Astrocyte (in vitro differentiated cells and primary cell): Measurements from ENCODE around the gene CADPS. TPM values are rescaled to one million over a fixed set of nuclear protein-coding genes. Genes with fewer than 3 reads are reported as not detected.

Source experiments
- DNase-seq: peaks from one replicate; pipeline ENCODE4 v3.0.0-alpha.2; 2010; ENCODE audit warnings: low read depth
- FAIRE-seq: peaks from 2 replicates; lab custom pipeline; 2011; peaks lifted over from hg19 to GRCh38; lab: Jason Lieb, UNC
- H2AFZ ChIP-seq: 2 replicates; pipeline ENCODE4 v1.6.0; 2012; ENCODE audit warnings: low read depth, low read length, inconsistent platforms
- H3K27ac ChIP-seq: 2 replicates; pipeline ENCODE4 v1.5.1; 2011; ENCODE audit warnings: low read depth, low read length, inconsistent platforms
- H3K27me3 ChIP-seq: 2 replicates; pipeline ENCODE4 v1.6.0; 2011; ENCODE audit warnings: low read length, inconsistent platforms; ENCODE audit not compliant: insufficient read depth
- H3K36me3 ChIP-seq: 2 replicates; pipeline ENCODE4 v1.5.1; 2011; ENCODE audit warnings: low read length, inconsistent platforms; ENCODE audit not compliant: insufficient read depth
- H3K4me1 ChIP-seq: 2 replicates; pipeline ENCODE4 v1.5.1; 2011; ENCODE audit warnings: low read length, inconsistent platforms; ENCODE audit not compliant: insufficient read depth
- H3K4me2 ChIP-seq: 2 replicates; pipeline ENCODE4 v1.6.0; 2012; ENCODE audit warnings: low read length, inconsistent platforms
- H3K4me3 ChIP-seq: 2 replicates; pipeline ENCODE4 v1.5.1; 2011; ENCODE audit warnings: low read depth, mild to moderate bottlenecking, low read length, inconsistent platforms; ENCODE audit not compliant: insufficient read depth
- H3K79me2 ChIP-seq: 2 replicates; pipeline ENCODE4 v1.6.0; 2012; ENCODE audit warnings: mild to moderate bottlenecking, low read length, inconsistent platforms; ENCODE audit not compliant: insufficient read depth
- H3K9ac ChIP-seq: 2 replicates; pipeline ENCODE4 v1.6.0; 2012; ENCODE audit warnings: mild to moderate bottlenecking, low read length, inconsistent platforms
- H3K9me3 ChIP-seq: 2 replicates; pipeline ENCODE4 v1.5.1; 2012; ENCODE audit warnings: low read depth, mild to moderate bottlenecking, low read length, inconsistent platforms; ENCODE audit not compliant: insufficient read depth
- H4K20me1 ChIP-seq: 2 replicates; pipeline ENCODE4 v1.6.0; 2012; ENCODE audit warnings: low read length, inconsistent platforms; ENCODE audit not compliant: insufficient read depth
- H3K27ac Mint-ChIP-seq: one replicate; pipeline ENCODE4 v1.8.0; 2021; ENCODE audit warnings: mild to moderate bottlenecking, mixed read lengths; ENCODE audit not compliant: unreplicated experiment
- H3K27me3 Mint-ChIP-seq: one replicate; pipeline ENCODE4 v1.8.0; 2021; ENCODE audit warnings: low read depth, mixed read lengths; ENCODE audit not compliant: unreplicated experiment
- H3K36me3 Mint-ChIP-seq: one replicate; pipeline ENCODE4 v1.8.0; 2021; ENCODE audit warnings: low read depth, mixed read lengths; ENCODE audit not compliant: unreplicated experiment
- H3K4me1 Mint-ChIP-seq: one replicate; pipeline ENCODE4 v1.8.0; 2021; ENCODE audit warnings: low read depth, mixed read lengths; ENCODE audit not compliant: unreplicated experiment
- H3K4me3 Mint-ChIP-seq: one replicate; pipeline ENCODE4 v1.8.0; 2021; ENCODE audit warnings: mild to moderate bottlenecking, moderate library complexity, mixed read lengths; ENCODE audit not compliant: unreplicated experiment
- H3K9me3 Mint-ChIP-seq: one replicate; pipeline ENCODE4 v1.8.0; 2021; ENCODE audit warnings: mild to moderate bottlenecking, mixed read lengths; ENCODE audit not compliant: unreplicated experiment
- EZH2 ChIP-seq: IDR thresholded peaks from 2 replicates; pipeline ENCODE4 v1.6.1; 2012; ENCODE audit warnings: mild to moderate bottlenecking, low read length, inconsistent platforms; ENCODE audit not compliant: insufficient read depth
- total RNA-seq: library from RNA; stranded (reverse); gene quantifications from 2 replicates; pipeline ENCODE4 v1.2.1, GENCODE V29; 2021
- TF ChIP-seq, protein P1 (sequence below): IDR thresholded peaks from 2 replicates; pipeline ENCODE4 v1.5.1; 2011; ENCODE audit warnings: low read depth, mild to moderate bottlenecking, inconsistent platforms, low read length, moderate library complexity; ENCODE audit not compliant: insufficient read depth

The CADPS gene
- total RNA-seq, 1 donor from 2014 or later, result 5.4 TPM

DNA sequence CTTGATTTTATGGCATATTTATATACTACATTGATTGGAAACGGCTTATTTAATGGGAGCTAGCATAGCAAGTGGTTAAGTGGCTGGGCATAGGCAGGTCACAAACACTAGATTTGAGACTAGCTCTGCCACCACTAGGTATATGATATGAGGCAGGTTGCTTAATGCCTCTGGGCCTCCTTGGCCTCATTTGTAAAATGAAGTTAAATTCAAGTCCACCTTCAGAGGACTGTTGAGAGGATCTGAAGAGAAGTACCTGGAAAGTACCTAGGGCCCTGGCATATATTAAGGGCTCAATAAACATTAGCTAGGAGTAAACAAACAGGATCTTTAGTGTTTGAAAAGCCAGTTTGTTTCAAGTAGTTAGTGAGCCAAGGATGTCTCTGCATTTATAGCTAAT is 335.5 kb downstream of the CADPS start:
- Mint-ChIP-seq H3K9me3 (no peaks in the 10 kb centered on the region), H3K4me3 (no peak overlapping the region), H3K4me1 (no peaks in the 10 kb centered on the region), H3K36me3 (no peaks in the 10 kb centered on the region), H3K27ac (no peak overlapping the region), H3K27me3 (peaks cover 9% of the 10 kb centered on the region)
- Histone ChIP-seq H3K4me3 (no peak overlapping the region), H3K27ac (no peak overlapping the region), H3K4me1 (no peaks in the 10 kb centered on the region), H3K9me3 (no peaks in the 10 kb centered on the region), H3K9ac (no peak overlapping the region), H3K79me2 (no peaks in the 10 kb centered on the region), H3K27me3 (no peaks in the 10 kb centered on the region), H4K20me1 (no peaks in the 10 kb centered on the region), H2AFZ (no peak overlapping the region), H3K36me3 (no peaks in the 10 kb centered on the region), H3K4me2 (no peak overlapping the region)
- TF ChIP-seq EZH2, result no peak
- TF ChIP-seq, protein P1, sequence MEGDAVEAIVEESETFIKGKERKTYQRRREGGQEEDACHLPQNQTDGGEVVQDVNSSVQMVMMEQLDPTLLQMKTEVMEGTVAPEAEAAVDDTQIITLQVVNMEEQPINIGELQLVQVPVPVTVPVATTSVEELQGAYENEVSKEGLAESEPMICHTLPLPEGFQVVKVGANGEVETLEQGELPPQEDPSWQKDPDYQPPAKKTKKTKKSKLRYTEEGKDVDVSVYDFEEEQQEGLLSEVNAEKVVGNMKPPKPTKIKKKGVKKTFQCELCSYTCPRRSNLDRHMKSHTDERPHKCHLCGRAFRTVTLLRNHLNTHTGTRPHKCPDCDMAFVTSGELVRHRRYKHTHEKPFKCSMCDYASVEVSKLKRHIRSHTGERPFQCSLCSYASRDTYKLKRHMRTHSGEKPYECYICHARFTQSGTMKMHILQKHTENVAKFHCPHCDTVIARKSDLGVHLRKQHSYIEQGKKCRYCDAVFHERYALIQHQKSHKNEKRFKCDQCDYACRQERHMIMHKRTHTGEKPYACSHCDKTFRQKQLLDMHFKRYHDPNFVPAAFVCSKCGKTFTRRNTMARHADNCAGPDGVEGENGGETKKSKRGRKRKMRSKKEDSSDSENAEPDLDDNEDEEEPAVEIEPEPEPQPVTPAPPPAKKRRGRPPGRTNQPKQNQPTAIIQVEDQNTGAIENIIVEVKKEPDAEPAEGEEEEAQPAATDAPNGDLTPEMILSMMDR, result no peak
- DNase-seq, result no peak
- no peak for FAIRE-seq

DNA sequence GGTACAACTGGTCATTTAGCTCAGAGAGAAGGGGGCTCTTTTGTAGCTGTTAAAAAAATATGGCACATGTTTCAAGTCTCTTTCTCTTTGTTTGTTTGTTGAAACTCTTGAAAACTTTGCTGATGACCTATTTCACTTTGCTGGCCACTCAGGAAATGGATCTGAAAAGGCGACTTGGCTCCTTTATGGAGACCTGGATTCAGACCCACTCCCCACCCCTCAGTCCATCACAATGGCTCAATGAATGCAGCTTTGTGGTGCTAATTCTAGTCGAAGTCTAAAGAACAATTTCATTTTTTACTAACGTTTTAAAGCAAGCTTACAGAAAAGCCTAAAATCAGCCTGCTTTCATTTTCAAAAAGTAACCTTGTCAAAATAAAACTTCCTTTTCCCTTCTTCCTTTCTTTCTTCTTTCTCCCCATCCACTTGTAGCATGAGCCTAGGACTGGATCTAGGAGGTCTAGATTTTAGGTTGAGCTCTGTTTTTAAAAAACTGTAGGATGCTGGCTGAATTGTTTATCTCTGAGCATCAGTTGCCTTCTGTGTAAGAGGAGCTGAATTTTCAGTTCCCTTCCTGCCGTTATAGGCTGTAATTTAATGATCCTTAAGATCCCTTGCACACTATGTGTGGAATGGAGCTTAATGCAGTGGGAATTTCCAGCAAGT is 336.4 kb downstream of the CADPS start:
- H3K27ac ChIP-seq, result no peak overlapping the region
- no peak for FAIRE-seq
- H3K27me3 ChIP-seq, result no peaks in the 10 kb centered on the region
- no peak overlapping the region for H3K9ac ChIP-seq
- H4K20me1 ChIP-seq, result no peaks in the 10 kb centered on the region
- H3K4me3 ChIP-seq, result no peak overlapping the region
- no peaks in the 10 kb centered on the region for H3K9me3 ChIP-seq
- Mint-ChIP-seq H3K36me3 (no peaks in the 10 kb centered on the region), H3K27me3 (peaks cover 9% of the 10 kb centered on the region), H3K27ac (no peak overlapping the region), H3K4me1 (no peaks in the 10 kb centered on the region), H3K9me3 (no peaks in the 10 kb centered on the region), H3K4me3 (no peak overlapping the region)
- H3K4me1 ChIP-seq, result no peaks in the 10 kb centered on the region
- no peak for DNase-seq
- TF ChIP-seq EZH2, result no peak
- TF ChIP-seq, protein P1, result no peak
- no peak overlapping the region for H2AFZ ChIP-seq
- no peak overlapping the region for H3K4me2 ChIP-seq
- H3K36me3 ChIP-seq, result no peaks in the 10 kb centered on the region
- H3K79me2 ChIP-seq, result no peaks in the 10 kb centered on the region

DNA sequence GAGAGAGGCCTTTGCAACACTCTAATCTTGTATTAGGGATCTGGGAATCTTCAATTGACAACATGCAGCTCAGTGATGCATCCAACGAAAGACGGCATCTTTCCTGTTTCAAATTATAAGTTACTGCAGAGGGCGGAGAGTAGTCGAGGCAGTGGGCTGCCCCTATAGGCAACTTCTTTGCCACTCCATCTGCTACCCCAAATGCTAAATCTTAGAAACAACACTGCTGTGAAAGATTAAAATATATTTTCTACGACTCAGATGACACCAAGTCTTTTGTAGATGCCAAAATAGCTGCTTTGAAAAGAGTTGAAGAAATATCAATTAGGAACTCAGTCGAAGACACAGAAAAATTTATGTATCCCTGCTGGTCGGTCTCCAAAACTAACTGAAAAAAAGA is 340.9 kb downstream of the CADPS start:
- Histone ChIP-seq H3K4me1 (no peaks in the 10 kb centered on the region), H4K20me1 (no peaks in the 10 kb centered on the region), H3K36me3 (no peaks in the 10 kb centered on the region), H3K27ac (no peak overlapping the region), H3K79me2 (no peaks in the 10 kb centered on the region), H3K9me3 (no peaks in the 10 kb centered on the region), H3K27me3 (no peaks in the 10 kb centered on the region), H3K4me2 (no peak overlapping the region), H3K9ac (no peak overlapping the region), H3K4me3 (no peak overlapping the region), H2AFZ (no peak overlapping the region)
- H3K9me3 Mint-ChIP-seq, result no peaks in the 10 kb centered on the region
- H3K27me3 Mint-ChIP-seq, result peaks cover 9% of the 10 kb centered on the region
- H3K4me3 Mint-ChIP-seq, result no peak overlapping the region
- H3K4me1 Mint-ChIP-seq, result no peaks in the 10 kb centered on the region
- H3K36me3 Mint-ChIP-seq, result no peaks in the 10 kb centered on the region
- FAIRE-seq (no peak), DNase-seq (no peak)
- TF ChIP-seq, protein P1, result no peak
- TF ChIP-seq EZH2, result no peak
- no peak overlapping the region for H3K27ac Mint-ChIP-seq
